Epithelial cell of umbilical artery (primary cell): ENCODE results near the gene AICDA. TPM values are rescaled to one million over a fixed set of nuclear protein-coding genes. Genes with fewer than 3 reads are reported as not detected.

ENCODE experiments used
- total RNA-seq: library from RNA; depleted of rRNA; stranded (reverse); fragments of >200 nt; gene quantifications from 2 replicates; pipeline ENCODE4 v1.2.3, GENCODE V29; 2014

Gene AICDA
- total RNA-seq: not detected in 2 replicates

DNA sequence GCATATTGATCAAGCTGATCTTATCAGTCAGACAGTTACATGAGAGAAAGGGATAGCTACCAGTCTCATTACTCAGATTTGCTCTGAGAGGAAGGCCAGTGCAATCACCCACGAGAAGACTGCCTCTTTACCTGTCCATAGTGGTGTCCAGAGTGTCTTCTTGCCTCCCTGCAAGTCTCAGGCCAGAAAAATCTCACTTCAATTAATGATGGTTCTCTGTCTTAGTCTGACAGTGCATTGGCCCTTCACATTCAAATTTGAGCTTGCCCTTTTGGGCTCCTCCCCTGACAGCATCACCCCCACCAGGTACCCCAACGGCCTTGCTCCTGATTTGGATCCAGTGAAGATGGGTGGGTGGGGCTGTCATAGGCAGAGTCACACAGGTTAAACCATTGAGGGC is at the start of gene AICDA:
Gene AICDA (minus strand): TSS at position 231 of the 400 bp plus-strand sequence. CDS start 92 bp downstream, at position 139.

Other genes with a start within 250 kb of the AICDA start
- not detected in 2 replicates for gene CLEC6A, start 156.9 kb downstream of the AICDA start, total RNA-seq
- not detected in 2 replicates for gene CLEC4D, start 99.4 kb downstream of the AICDA start, total RNA-seq
- not detected in 2 replicates for gene CLEC4E, start 72.0 kb downstream of the AICDA start, total RNA-seq
- not detected in 2 replicates for gene MFAP5, start 50.0 kb upstream of the AICDA start, total RNA-seq
- gene RIMKLB, start 85.1 kb upstream of the AICDA start, total RNA-seq: 42.9 and 87.8 TPM in 2 replicates
- not detected in 2 replicates for gene A2ML1, start 209.8 kb upstream of the AICDA start, total RNA-seq